Bronchial epithelial cell (primary cell): ENCODE data around the gene PDE6A. TPM values are rescaled to one million over a fixed set of nuclear protein-coding genes. Genes with fewer than 3 reads are reported as not detected.

ENCODE experiments used
- DNase-seq: peaks from one replicate; pipeline ENCODE4 v3.0.0-alpha.2; 2010; ENCODE audit warnings: low read depth
- FAIRE-seq: peaks from 2 replicates; lab custom pipeline; 2011; peaks lifted over from hg19 to GRCh38; lab: Jason Lieb, UNC
- H3K27me3 ChIP-seq: 2 replicates; pipeline ENCODE4 v1.5.1; 2011; ENCODE audit warnings: low read length; ENCODE audit not compliant: control insufficient read depth, insufficient read depth
- H3K36me3 ChIP-seq: 2 replicates; pipeline ENCODE4 v1.5.1; 2011; ENCODE audit warnings: low read length; ENCODE audit not compliant: control insufficient read depth, insufficient read depth
- H3K4me3 ChIP-seq: 2 replicates; pipeline ENCODE4 v1.5.1; 2011; ENCODE audit warnings: mild to moderate bottlenecking, low read depth, low read length, control low read depth
- CTCF ChIP-seq: IDR thresholded peaks from 2 replicates; pipeline ENCODE4 v1.5.1; 2011; ENCODE audit warnings: mild to moderate bottlenecking, moderate library complexity, low read length, control low read depth, inconsistent platforms; ENCODE audit not compliant: insufficient read depth, severe bottlenecking
- total RNA-seq: library from RNA; depleted of rRNA; stranded (reverse); fragments of >200 nt; gene quantifications from 2 replicates; pipeline ENCODE4 v1.2.1, GENCODE V29; 2014

The PDE6A gene
- total RNA-seq, 1 donor from 2014 or later: not detected

DNA sequence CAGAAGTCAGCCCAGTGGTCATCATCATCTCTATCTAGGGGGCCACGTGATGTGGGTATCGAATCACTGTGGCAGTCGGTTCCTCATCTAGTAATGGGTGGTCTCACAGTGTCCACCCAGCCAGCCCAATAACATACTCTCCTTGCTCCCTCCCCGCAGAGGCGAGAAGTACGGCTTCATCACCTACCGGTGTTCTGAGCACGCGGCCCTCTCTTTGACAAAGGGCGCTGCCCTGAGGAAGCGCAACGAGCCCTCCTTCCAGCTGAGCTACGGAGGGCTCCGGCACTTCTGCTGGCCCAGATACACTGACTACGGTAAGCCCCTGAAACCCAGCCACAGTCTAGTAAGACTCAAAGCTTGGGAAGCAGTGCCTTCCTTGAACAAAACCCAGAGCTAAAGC, 99.0 kb downstream of the PDE6A start:
- no peak for TF ChIP-seq CTCF
- Histone ChIP-seq H3K27me3 (no peaks in the 10 kb centered on the region), H3K36me3 (peaks cover 7% of the 10 kb centered on the region), H3K4me3 (no peak overlapping the region)
- no peak for FAIRE-seq
- DNase-seq: no peak

GRCh38 chr5:149841851-149842793, 102.5 kb downstream of the PDE6A start:
- DNase-seq (no peak), FAIRE-seq (no peak)
- H3K27me3 ChIP-seq: no peaks in the 10 kb centered on the region
- peaks cover 7% of the 10 kb centered on the region for H3K36me3 ChIP-seq
- TF ChIP-seq CTCF: no peak
- H3K4me3 ChIP-seq: no peak overlapping the region

- TF ChIP-seq CTCF: no peak
- no peaks in the 10 kb centered on the region for H3K27me3 ChIP-seq
- H3K4me3 ChIP-seq: no peak overlapping the region
- FAIRE-seq (no peak), DNase-seq (no peak)
- peaks cover 1% of the 10 kb centered on the region for H3K36me3 ChIP-seq
These were observed 104.3 kb downstream of the PDE6A start for GRCh38 chr5:149840226-149840825.

DNA sequence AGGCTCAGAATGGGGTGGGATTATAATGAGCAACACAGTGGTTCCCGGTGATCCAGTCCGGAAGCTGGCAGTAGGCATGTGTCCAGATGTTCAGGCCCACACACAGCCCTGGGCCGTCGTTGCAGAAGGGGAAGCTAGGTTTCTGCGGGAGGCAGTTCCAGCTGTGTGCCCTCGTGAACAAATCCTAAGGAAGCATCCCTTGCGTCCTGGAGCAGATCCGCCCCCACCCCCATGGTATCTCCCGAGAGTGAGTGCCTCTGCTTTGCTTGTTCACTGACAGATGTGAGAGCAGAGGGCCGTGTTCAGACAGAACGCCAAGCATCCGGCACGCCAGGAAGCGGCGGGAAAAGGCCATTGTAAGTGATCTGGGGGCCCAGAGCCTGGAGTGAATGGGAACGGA, 104.8 kb downstream of the PDE6A start:
- DNase-seq (no peak), FAIRE-seq (no peak)
- no peaks in the 10 kb centered on the region for H3K27me3 ChIP-seq
- no peak overlapping the region for H3K4me3 ChIP-seq
- H3K36me3 ChIP-seq: peaks cover 1% of the 10 kb centered on the region
- TF ChIP-seq CTCF: no peak

- no peak overlapping the region for H3K4me3 ChIP-seq
- no peak for TF ChIP-seq CTCF
- H3K27me3 ChIP-seq: no peaks in the 10 kb centered on the region
- peaks cover 1% of the 10 kb centered on the region for H3K36me3 ChIP-seq
- FAIRE-seq: no peak
- DNase-seq: peak; percentile 91
These were observed 105.5 kb downstream of the PDE6A start for GRCh38 chr5:149838881-149839739.
